ENCODE data around the gene PLEKHG4B. TPM values are rescaled to one million over a fixed set of nuclear protein-coding genes. Genes with fewer than 3 reads are reported as not detected.

Gene PLEKHG4B
- total and polyA plus RNA-seq, 2 of the 8 experiments (the other 6 are each of a cell fraction or from before 2014, with no cell fraction given): 31.1 to 43.6 TPM

DNA sequence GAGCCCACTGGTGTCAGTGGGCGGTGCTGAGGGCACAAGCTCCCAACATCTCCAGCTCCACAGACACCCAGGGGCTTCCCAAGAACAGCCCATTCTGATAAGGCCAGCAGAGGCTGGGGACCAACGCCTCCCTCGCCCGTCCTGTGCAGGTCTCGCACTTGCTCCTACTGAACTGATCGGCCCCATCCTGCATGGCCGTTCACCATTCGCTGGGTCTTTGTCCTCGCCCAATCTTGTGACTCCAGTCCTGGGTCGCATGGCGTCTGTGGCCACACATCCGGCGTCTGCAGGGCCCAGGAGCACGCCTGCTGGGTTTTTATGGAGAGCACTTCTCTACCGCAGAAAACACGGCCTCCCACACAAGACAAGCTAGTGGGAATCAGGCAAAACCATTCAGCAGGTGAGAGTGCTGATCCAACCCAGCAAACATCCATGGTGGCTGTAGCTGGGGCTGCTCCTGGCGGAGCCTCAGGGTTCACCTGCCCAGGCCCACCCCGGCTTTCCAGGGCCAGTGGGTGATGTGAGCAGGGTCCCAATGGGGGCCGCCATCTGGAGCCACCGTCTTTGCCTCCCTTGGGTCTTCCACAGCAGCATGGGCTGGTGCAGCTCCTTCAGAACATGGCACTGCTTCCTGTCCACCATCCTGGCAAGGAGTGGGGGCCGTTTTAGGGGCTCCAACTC is 106.7 kb downstream of the PLEKHG4B start (continued):
- TF ChIP-seq, protein P1, sequence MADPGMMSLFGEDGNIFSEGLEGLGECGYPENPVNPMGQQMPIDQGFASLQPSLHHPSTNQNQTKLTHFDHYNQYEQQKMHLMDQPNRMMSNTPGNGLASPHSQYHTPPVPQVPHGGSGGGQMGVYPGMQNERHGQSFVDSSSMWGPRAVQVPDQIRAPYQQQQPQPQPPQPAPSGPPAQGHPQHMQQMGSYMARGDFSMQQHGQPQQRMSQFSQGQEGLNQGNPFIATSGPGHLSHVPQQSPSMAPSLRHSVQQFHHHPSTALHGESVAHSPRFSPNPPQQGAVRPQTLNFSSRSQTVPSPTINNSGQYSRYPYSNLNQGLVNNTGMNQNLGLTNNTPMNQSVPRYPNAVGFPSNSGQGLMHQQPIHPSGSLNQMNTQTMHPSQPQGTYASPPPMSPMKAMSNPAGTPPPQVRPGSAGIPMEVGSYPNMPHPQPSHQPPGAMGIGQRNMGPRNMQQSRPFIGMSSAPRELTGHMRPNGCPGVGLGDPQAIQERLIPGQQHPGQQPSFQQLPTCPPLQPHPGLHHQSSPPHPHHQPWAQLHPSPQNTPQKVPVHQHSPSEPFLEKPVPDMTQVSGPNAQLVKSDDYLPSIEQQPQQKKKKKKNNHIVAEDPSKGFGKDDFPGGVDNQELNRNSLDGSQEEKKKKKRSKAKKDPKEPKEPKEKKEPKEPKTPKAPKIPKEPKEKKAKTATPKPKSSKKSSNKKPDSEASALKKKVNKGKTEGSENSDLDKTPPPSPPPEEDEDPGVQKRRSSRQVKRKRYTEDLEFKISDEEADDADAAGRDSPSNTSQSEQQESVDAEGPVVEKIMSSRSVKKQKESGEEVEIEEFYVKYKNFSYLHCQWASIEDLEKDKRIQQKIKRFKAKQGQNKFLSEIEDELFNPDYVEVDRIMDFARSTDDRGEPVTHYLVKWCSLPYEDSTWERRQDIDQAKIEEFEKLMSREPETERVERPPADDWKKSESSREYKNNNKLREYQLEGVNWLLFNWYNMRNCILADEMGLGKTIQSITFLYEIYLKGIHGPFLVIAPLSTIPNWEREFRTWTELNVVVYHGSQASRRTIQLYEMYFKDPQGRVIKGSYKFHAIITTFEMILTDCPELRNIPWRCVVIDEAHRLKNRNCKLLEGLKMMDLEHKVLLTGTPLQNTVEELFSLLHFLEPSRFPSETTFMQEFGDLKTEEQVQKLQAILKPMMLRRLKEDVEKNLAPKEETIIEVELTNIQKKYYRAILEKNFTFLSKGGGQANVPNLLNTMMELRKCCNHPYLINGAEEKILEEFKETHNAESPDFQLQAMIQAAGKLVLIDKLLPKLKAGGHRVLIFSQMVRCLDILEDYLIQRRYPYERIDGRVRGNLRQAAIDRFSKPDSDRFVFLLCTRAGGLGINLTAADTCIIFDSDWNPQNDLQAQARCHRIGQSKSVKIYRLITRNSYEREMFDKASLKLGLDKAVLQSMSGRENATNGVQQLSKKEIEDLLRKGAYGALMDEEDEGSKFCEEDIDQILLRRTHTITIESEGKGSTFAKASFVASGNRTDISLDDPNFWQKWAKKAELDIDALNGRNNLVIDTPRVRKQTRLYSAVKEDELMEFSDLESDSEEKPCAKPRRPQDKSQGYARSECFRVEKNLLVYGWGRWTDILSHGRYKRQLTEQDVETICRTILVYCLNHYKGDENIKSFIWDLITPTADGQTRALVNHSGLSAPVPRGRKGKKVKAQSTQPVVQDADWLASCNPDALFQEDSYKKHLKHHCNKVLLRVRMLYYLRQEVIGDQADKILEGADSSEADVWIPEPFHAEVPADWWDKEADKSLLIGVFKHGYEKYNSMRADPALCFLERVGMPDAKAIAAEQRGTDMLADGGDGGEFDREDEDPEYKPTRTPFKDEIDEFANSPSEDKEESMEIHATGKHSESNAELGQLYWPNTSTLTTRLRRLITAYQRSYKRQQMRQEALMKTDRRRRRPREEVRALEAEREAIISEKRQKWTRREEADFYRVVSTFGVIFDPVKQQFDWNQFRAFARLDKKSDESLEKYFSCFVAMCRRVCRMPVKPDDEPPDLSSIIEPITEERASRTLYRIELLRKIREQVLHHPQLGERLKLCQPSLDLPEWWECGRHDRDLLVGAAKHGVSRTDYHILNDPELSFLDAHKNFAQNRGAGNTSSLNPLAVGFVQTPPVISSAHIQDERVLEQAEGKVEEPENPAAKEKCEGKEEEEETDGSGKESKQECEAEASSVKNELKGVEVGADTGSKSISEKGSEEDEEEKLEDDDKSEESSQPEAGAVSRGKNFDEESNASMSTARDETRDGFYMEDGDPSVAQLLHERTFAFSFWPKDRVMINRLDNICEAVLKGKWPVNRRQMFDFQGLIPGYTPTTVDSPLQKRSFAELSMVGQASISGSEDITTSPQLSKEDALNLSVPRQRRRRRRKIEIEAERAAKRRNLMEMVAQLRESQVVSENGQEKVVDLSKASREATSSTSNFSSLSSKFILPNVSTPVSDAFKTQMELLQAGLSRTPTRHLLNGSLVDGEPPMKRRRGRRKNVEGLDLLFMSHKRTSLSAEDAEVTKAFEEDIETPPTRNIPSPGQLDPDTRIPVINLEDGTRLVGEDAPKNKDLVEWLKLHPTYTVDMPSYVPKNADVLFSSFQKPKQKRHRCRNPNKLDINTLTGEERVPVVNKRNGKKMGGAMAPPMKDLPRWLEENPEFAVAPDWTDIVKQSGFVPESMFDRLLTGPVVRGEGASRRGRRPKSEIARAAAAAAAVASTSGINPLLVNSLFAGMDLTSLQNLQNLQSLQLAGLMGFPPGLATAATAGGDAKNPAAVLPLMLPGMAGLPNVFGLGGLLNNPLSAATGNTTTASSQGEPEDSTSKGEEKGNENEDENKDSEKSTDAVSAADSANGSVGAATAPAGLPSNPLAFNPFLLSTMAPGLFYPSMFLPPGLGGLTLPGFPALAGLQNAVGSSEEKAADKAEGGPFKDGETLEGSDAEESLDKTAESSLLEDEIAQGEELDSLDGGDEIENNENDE (IDR thresholded peaks at IDR 0.05; ENCODE audit: insufficient replicate concordance, low read length): no peak
- no peak for TF ChIP-seq JUN (IDR thresholded peaks at IDR 0.05; ENCODE audit: low read depth, low read length)
- TF ChIP-seq HDAC6 (IDR thresholded peaks at IDR 0.05; ENCODE audit: low read depth, low read length): no peak
